Stimulated activated effector memory CD8-positive, alpha-beta T cell treated with anti-CD3 and anti-CD28 coated beads, Interleukin-12 subunit alpha, Interleukin-12 subunit beta, amount 100 ng/mL, for 72 hours (primary cell): ENCODE results near the gene MLXIP.
"Not testable (repeated sequence)": the region's sequence is repeated elsewhere in the genome, so short reads cannot be mapped to it uniquely, and the experiment has no call there.

Experiments used
- ATAC-seq: fragments of 150-1000 bp; cut with Tn5 transposase; 2 replicates; pipeline ENCODE4 v1.10.0; 2021
- DNase-seq, 2 donors: peaks; one replicate each; pipeline ENCODE4 v3.0.0; 2021 to 2022; ENCODE audit warnings: low spot score in 2 of 2
- H3K27ac Mint-ChIP-seq: one replicate; pipeline ENCODE4 v1.8.0; 2022; ENCODE audit warnings: mild to moderate bottlenecking, mixed read lengths
- H3K36me3 Mint-ChIP-seq: one replicate; pipeline ENCODE4 v1.8.0; 2022; ENCODE audit warnings: mild to moderate bottlenecking, mixed read lengths
- H3K4me1 Mint-ChIP-seq: one replicate; pipeline ENCODE4 v1.8.0; 2022; ENCODE audit warnings: mixed read lengths
- H3K4me3 Mint-ChIP-seq: one replicate; pipeline ENCODE4 v1.8.0; 2022; ENCODE audit warnings: mild to moderate bottlenecking, mixed read lengths
- H3K9me3 Mint-ChIP-seq: one replicate; pipeline ENCODE4 v1.8.0; 2022; ENCODE audit warnings: mixed read lengths

MLXIP gene

DNA sequence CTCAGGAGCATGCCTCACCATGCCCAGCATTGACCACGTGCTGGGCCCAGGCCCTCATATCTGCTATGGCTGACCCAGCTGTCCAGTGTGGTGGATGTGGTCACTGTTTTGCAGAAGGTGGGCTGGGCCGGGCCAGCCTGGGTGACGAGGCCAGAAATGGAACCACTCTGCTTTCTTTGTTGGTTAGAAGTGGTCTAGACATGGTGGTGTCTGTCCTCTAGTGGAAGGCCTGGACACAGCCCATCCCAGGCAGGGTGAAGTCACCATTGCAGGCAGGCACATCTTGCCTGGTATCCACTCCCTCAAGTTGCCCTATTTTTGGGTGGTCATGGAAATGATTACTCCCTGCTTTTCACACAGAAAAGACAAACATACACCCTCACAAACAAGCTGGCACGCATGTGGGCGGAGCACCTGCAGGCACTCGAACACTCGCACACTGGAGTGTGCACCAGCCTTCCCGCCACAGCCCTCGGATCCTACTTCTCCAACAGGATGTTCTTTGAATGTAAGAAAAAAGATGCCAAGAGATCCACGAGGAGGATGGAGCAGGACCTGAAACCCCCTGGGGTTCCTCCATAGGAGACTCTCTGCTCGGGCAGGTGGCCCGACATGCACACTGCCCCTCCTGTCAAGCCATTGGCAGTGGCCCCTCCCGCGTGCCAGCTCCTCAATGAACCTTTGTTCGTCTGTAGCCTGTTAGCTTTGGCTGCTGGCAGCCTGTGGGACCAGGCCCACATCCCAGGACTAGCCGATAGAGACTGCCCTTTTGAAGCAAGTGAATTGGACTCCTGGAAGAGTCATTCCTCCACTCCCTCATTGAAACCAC, 38.4 kb downstream of the MLXIP start:
- no peak for ATAC-seq
- no peak overlapping the region for H3K4me3 Mint-ChIP-seq
- DNase-seq: no peak
- no peaks in the 10 kb centered on the region for H3K36me3 Mint-ChIP-seq
- no peaks in the 10 kb centered on the region for H3K9me3 Mint-ChIP-seq
- peaks cover 13% of the 10 kb centered on the region for H3K4me1 Mint-ChIP-seq
- H3K27ac Mint-ChIP-seq: peak overlapping the region; percentile 37

DNA sequence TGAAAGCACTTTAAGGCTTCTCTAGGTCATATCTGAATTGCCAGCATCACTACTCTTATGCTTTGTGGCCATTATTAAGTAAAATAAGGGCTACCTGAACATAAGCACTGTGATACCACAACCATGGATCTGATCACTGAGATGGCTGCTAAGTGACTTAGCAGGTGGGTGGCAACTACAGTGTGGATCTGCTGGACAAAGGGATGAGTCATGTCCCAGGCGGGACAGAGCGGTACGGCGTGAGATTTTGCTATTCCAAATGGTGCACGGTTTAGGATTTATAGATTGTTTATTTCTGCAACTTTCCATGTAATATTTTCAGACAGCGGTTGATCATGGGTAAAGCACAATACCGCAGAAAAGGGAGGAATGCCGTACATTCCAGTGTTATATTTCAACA, 39.4 kb downstream of the MLXIP start:
- ATAC-seq (no peak), DNase-seq (no peak)
- peak overlapping the region; percentile 37 for H3K27ac Mint-ChIP-seq

DNA sequence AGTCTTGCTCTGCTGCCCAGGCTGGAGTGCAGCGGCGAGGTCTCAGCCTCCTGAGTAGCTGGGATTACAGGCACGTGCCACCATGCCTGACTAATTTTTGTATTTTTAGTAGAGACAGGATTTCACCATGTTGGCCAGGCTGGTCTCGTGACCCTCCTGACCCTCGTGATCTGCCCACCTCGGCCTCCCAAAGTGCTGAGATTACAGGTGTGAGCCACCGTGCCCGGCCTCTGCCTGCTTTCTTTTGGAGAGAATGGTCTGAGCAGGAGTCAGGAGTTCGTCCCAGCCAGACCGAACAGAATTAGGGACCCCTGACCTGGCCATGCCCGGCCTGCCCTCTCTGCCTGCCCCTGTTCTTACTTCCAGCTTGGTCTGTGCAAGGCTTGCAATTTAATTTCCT, 42.8 kb downstream of the MLXIP start:
- Mint-ChIP-seq H3K4me1 (peaks cover 39% of the 10 kb centered on the region), H3K27ac (peak overlapping the region; percentile 90), H3K4me3 (peak overlapping the region; percentile 10)
- DNase-seq, H3K36me3 Mint-ChIP-seq, H3K9me3 Mint-ChIP-seq, ATAC-seq: not testable (repeated sequence)

More for the DNA sequence above, 39.4 kb downstream of the MLXIP start:
- H3K4me3 Mint-ChIP-seq: no peak overlapping the region
- peaks cover 18% of the 10 kb centered on the region for H3K4me1 Mint-ChIP-seq
- H3K9me3 Mint-ChIP-seq: no peaks in the 10 kb centered on the region
- H3K36me3 Mint-ChIP-seq: no peaks in the 10 kb centered on the region

DNA sequence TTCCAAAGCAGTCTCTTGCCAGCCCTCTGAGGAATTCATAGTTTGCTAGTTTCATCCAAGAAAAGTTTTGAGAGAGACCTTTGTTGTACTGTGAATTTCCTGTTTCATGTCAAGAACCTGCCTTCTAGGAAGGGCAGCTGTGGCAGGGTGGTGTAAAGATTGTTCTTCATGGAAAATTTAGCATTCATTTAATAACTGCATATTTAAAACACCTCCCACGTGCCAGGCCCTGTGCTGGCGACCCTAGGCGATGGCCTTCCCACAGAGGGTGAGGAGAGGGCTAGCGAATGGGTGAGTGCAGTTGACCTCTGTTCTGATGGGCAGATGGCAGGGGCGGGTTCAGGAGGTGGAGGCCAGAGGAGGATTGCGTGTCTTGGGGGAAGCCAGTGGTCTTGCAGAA, 43.2 kb downstream of the MLXIP start:
- Mint-ChIP-seq H3K4me1 (peaks cover 41% of the 10 kb centered on the region), H3K4me3 (peak overlapping the region; percentile 10), H3K36me3 (no peaks in the 10 kb centered on the region), H3K9me3 (no peaks in the 10 kb centered on the region), H3K27ac (peak overlapping the region; percentile 90)
- DNase-seq (no peak), ATAC-seq (no peak)

DNA sequence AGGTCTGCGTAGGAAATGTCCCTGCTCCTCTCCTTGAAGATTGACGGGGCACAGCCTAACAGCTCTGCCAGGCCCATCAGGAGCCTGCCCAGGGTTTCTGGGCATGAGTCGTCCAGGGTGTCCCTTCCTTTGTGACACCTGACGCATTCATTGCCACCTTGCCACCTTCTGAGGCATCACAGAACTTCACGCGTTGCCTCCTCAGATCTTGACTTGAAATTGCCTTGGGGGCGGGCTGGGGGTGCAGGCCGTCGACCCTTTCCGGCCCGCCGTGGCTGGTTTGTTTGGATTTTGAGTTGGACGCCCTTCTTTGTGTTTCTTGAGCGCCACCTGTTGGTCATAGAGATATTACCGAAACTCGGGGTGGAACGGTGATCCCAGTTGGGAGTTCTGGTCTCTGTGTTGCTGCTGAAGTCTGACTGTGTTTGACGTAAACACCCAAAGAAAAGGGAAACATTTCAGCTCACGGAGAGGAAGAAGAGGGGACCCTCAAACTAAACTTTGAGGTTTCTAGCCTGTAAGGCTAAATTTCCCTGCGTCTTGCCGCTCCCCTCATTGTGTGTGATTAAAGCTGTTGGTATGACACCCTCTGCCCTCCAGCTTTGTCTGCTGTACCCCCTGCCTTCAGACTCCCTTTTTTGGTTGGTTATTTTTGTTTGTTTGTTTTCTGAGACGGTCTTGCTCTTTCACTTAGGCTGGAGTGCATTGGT, 44.6 kb downstream of the MLXIP start:
- Mint-ChIP-seq H3K4me1 (peaks cover 41% of the 10 kb centered on the region), H3K9me3 (no peaks in the 10 kb centered on the region), H3K4me3 (peak overlapping the region; percentile 11), H3K27ac (peak overlapping the region; percentile 63), H3K36me3 (no peaks in the 10 kb centered on the region)
- peak; percentile 70 for ATAC-seq
- DNase-seq: peak; percentile 73 to 84

DNA sequence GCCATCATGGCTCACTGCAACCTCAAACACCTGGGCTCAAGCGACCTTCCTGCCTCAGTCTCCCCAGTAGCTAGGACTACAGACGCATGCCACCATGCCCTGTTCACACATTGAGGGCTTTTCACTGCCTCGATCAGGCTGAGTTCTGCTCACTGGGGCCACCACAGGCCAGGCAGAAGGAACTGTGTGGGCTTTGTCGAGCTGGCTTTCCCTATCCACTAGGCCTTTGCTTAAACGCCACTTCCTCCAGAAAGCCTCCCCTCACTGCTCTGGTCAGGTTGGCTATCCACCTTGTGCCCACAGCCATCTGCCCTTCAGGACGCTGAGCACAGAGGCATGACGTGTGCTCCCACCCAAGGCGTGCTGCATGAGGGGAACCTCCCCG, 45.2 kb downstream of the MLXIP start:
- Mint-ChIP-seq H3K27ac (peak overlapping the region; percentile 63), H3K4me3 (no peak overlapping the region), H3K4me1 (peaks cover 41% of the 10 kb centered on the region), H3K9me3 (no peaks in the 10 kb centered on the region), H3K36me3 (no peaks in the 10 kb centered on the region)
- ATAC-seq (no peak), DNase-seq (no peak)

DNA sequence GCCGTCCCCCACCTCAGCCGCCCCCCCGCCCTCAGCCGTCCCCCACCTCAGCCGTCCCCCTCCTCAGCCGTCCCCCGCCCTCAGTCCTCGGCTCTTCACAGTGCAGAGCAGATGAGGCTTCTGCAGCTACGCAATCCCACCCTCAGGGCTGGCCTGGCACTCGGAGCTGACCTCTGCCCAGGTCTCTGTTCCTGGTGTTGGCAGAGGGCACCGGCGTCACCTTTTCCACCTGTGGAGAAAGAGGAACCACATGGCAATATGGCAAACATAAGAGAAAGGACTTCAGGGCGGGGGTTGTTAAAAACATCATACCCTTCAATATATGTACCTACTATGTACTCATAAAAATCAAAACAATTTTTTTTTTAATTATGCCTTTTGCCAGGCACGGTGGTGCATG, 45.8 kb downstream of the MLXIP start:
- Mint-ChIP-seq H3K4me3 (no peak overlapping the region), H3K36me3 (no peaks in the 10 kb centered on the region)

DNA sequence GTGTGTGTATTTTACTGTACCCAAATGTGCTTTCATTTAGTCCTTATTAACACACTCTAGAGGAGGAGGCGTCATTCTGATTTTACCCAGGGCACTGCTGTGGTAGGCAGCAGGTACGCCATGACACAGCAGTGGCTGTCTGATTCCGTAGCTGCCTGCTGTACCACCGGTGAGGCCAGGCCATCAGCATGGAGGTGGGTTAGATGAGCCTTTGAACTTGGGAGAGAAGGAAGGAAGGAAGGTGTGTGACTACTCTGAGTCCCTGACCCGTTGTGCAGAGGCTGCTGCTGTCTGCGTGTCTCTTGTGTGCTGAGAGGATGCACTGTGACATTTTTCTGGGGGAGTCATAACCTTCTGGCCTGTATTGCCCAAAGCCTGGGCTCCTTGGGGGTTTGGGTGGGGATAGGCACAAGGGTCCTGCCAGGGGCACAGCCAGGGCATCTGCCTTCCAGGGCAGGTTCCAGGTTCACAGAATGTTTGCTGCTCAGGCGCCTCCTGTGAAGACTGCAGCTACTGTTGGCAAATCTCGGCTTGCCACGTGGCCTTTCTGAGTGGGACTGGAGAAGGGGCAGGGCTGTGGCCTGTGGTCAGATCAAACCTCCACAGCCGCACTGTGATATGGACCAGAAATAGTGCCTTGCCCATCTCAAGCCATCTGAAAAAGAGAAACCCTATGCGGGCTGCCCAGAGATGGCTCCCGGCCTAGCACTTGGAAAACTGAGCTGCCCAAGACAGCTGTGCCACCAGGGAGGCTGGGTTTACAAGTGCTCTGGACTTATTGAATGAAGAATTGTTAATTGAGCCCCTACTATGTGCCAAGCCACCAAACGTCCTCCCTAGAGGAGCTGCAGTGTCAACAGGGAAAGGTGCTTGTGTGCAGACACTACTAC, 47.1 kb downstream of the MLXIP start:
- DNase-seq (no peak), ATAC-seq (no peak)
- Mint-ChIP-seq H3K4me3 (no peak overlapping the region), H3K4me1 (peaks cover 32% of the 10 kb centered on the region), H3K27ac (peak overlapping the region; percentile 63), H3K36me3 (peaks cover 11% of the 10 kb centered on the region), H3K9me3 (no peaks in the 10 kb centered on the region)

More for the DNA sequence above, 45.8 kb downstream of the MLXIP start:
- ATAC-seq: no peak
- no peaks in the 10 kb centered on the region for H3K9me3 Mint-ChIP-seq
- H3K27ac Mint-ChIP-seq: no peak overlapping the region
- H3K4me1 Mint-ChIP-seq: peaks cover 41% of the 10 kb centered on the region
- no peak for DNase-seq

DNA sequence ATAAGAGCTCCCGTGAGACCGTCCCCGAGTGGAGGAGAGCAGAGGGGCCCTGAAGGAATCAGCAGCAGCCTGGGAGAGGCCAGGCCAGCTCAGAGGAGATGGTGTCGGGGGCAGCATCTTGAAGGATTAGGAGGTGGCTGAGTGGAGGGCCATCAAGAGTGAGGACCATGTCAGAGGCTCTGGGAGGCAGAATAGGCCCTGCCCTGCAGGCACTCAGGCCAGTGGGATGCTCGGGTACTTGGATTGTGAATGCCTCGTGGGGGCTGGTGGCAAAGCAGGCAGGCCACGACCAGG, 47.7 kb downstream of the MLXIP start:
- H3K9me3 Mint-ChIP-seq: no peaks in the 10 kb centered on the region
- DNase-seq (no peak), ATAC-seq (no peak)
- peaks cover 32% of the 10 kb centered on the region for H3K4me1 Mint-ChIP-seq
- H3K27ac Mint-ChIP-seq: peak overlapping the region; percentile 63
- H3K4me3 Mint-ChIP-seq: no peak overlapping the region
- peaks cover 17% of the 10 kb centered on the region for H3K36me3 Mint-ChIP-seq

DNA sequence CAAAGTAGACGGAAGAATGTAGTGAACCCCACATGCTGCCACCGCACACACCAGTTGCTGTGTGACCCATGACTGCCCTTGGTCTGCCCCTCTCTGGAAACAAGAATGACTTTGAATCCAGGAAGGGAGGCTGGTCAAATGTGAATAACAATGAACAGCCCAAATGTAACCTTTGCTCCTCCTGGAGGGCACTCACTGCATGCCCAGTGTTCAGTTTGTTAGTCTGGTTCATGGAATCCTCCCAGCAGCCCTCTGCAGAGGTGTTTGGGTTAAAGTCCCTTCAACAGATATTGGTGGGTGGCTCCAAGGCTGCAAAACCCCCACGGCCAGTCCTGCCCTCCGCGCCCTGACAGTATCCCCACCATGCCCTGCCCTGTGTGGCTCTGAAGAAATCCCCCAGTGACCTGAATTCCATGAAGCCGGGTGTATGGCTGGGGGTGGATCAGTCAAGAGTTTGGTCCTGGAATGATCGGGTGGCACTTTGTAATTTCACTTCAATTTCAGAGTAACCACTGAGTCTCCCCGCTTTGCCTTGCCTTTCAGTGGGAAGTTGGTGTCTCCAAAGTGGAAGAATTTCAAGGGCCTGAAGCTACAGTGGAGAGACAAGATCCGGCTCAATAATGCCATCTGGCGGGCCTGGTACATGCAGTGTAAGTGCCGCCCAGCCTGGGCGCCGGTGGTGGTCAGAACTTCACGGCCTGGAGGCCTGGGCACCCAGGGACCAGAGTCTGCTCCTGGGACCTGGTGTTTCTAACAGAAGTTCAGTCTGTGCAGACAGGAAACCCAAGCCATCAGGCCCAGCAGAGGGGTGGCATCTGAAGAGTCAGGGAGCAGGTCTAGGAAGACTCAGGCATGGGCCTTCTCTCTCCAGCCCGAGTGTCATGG, 48.4 kb downstream of the MLXIP start:
- Mint-ChIP-seq H3K4me3 (no peak overlapping the region), H3K9me3 (no peaks in the 10 kb centered on the region), H3K4me1 (peaks cover 27% of the 10 kb centered on the region), H3K36me3 (peaks cover 24% of the 10 kb centered on the region), H3K27ac (peak overlapping the region; percentile 63)
- DNase-seq (no peak), ATAC-seq (no peak)

DNA sequence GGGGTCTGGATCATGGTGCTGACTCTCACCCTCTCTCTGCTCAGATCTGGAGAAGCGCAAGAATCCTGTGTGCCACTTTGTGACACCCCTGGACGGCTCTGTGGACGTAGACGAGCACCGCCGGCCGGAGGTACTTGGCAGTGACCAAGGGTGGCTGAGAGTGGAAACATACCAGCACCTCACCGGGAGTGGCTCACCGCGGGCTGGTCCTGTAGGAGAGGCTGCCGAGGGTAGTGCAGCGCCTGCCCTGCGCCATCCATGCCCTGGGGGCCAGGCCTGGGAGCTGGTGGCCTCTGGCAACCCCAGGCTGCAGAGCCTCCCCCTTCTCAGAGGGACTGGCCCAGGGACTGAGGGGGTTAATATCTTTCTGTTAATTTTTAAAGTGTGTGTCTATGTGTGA, 49.3 kb downstream of the MLXIP start:
- peaks cover 24% of the 10 kb centered on the region for H3K4me1 Mint-ChIP-seq
- H3K4me3 Mint-ChIP-seq: no peak overlapping the region
- H3K36me3 Mint-ChIP-seq: peaks cover 32% of the 10 kb centered on the region
- DNase-seq (no peak), ATAC-seq (no peak)
- no peaks in the 10 kb centered on the region for H3K9me3 Mint-ChIP-seq
- no peak overlapping the region for H3K27ac Mint-ChIP-seq

DNA sequence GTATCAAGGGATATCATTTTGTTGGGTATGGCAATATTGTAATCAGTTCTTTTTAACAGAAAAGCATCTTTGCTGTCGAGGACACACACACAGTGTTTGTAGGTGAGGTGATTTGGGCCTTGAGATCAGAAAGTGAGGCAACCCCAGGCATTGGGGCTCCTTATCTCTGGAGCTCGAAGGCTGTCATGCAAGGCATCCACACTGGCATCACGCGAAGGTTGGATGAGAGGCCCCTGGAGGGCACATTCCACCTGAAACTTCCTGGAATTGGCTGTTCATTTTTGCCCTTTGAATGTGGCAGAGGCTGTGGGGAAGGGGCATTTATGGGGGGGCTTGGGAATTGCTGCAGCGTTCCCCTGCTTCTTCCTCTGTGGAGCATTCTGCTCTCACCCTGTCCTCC, 49.9 kb downstream of the MLXIP start:
- H3K9me3 Mint-ChIP-seq: no peaks in the 10 kb centered on the region
- H3K4me1 Mint-ChIP-seq: peaks cover 18% of the 10 kb centered on the region
- no peak overlapping the region for H3K27ac Mint-ChIP-seq
- no peak overlapping the region for H3K4me3 Mint-ChIP-seq
- DNase-seq (no peak), ATAC-seq (no peak)
- H3K36me3 Mint-ChIP-seq: peaks cover 37% of the 10 kb centered on the region

DNA sequence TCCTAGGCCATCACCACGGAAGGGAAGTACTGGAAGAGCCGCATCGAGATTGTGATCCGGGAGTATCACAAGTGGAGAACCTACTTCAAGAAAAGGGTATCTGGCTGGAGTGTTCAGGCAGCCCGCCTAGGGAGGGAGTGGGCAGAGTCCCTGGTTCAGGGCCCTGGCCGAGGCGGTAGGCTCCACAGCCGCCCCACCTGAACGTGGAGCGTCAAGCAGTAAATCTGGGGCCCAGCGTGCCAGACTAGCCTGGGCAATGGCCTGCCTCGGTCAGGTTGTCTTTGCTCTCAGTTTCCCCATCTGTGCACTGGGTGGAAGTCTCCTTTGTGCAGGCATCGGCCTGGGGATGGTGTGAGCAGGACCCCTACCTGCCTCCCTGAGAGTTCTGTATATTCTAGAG, 50.6 kb downstream of the MLXIP start:
- Mint-ChIP-seq H3K9me3 (no peaks in the 10 kb centered on the region), H3K4me1 (peaks cover 14% of the 10 kb centered on the region), H3K36me3 (peaks cover 43% of the 10 kb centered on the region), H3K27ac (no peak overlapping the region), H3K4me3 (no peak overlapping the region)
- ATAC-seq: no peak
- DNase-seq: no peak

DNA sequence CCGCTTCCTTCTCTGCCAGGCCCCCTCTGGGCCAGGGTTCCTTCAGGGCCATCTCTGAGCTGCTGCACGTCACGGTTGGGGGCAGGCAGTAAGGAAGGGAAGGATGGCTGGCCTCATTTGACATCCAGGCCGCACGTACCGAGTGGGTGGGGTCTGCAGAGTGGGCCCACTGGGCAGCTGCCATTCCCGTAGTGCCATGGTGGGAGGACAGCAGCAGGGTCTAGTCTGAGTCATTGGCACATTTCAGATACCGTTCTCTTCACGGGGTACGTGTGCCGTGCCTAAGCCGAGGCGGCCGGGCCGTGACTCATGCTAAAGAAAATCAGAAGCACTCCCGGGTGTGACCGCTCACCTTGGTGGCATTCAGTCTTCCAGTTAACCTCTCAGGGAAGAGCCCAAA, 51.6 kb downstream of the MLXIP start:
- Mint-ChIP-seq H3K9me3 (no peaks in the 10 kb centered on the region), H3K4me3 (no peak overlapping the region), H3K36me3 (peaks cover 53% of the 10 kb centered on the region), H3K27ac (no peak overlapping the region), H3K4me1 (peaks cover 13% of the 10 kb centered on the region)
- no peak for DNase-seq
- ATAC-seq: no peak
